ENCODE data around the gene ZNF76.

ZNF76 gene

GRCh38 chr6:35224720-35225119 lies 34.8 kb upstream of the ZNF76 start:
- H3K4me3 ChIP-seq (replicated peaks; ENCODE audit: low read depth, low read length), result no peak overlapping the region
- no peak for DNase-seq (ENCODE audit: low read depth)
- no peak for TF ChIP-seq CTCF (IDR thresholded peaks at IDR 0.05; ENCODE audit: low read length, missing control alignments)

- TF ChIP-seq CTCF (IDR thresholded peaks at IDR 0.05; ENCODE audit: low read length, missing control alignments), result no peak
- no peak for DNase-seq (ENCODE audit: low read depth)
- no peak overlapping the region for H3K4me3 ChIP-seq (replicated peaks; ENCODE audit: low read depth, low read length)
Measured at GRCh38 chr6:35228481-35228880, 31.1 kb upstream of the ZNF76 start.

- H3K4me3 ChIP-seq (replicated peaks; ENCODE audit: low read depth, low read length), result no peak overlapping the region
- TF ChIP-seq CTCF (IDR thresholded peaks at IDR 0.05; ENCODE audit: low read length, missing control alignments), result no peak
- DNase-seq (ENCODE audit: low read depth), result no peak
Measured at GRCh38 chr6:35229304-35229703, 30.2 kb upstream of the ZNF76 start.

DNA sequence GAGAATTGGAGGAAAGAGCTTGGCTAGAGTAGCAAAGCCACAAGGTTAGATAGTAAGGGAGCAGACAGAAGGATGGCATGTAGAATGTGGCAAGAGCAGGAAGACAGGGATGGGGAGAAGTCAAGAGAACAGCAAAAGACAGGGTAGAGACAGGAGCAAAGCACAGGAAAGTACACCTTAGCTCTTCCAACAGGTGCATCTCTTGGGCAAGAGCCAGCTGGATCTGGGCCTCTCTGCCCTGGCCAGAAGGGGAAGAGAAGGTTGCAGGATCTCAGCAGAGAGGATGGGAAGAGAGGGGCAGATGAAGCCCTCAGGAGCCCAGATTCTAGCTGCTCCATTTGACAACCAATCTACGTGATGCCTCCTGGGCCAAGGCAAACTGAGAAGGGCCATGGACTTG lies 29.0 kb upstream of the ZNF76 start:
- DNase-seq (ENCODE audit: low read depth), result no peak
- no peak for TF ChIP-seq CTCF (IDR thresholded peaks at IDR 0.05; ENCODE audit: low read length, missing control alignments)
- H3K4me3 ChIP-seq (replicated peaks; ENCODE audit: low read depth, low read length), result no peak overlapping the region

GRCh38 chr6:35230950-35231349 lies 28.6 kb upstream of the ZNF76 start:
- no peak overlapping the region for H3K4me3 ChIP-seq (replicated peaks; ENCODE audit: low read depth, low read length)
- peak; percentile 18 for DNase-seq (ENCODE audit: low read depth)
- TF ChIP-seq CTCF (IDR thresholded peaks at IDR 0.05; ENCODE audit: low read length, missing control alignments), result no peak

DNA sequence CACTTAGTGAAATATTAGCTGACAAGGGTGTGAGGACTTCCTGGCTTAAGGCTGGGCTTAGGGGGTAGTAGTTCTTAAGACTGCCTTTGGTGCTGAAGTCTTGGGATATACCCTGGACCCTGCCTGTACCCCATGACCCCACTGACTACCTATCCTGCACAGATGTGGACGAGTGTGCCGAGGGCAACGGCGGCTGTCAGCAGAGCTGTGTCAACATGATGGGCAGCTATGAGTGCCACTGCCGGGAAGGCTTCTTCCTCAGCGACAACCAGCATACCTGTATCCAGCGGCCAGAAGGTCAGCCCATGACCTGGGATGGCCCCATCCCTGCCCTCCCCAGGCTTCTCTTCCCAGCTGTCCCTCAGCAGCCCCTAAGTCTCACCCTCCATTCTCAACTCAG lies 28.0 kb upstream of the ZNF76 start:
- no peak for TF ChIP-seq CTCF (IDR thresholded peaks at IDR 0.05; ENCODE audit: low read length, missing control alignments)
- no peak for DNase-seq (ENCODE audit: low read depth)
- no peak overlapping the region for H3K4me3 ChIP-seq (replicated peaks; ENCODE audit: low read depth, low read length)

DNA sequence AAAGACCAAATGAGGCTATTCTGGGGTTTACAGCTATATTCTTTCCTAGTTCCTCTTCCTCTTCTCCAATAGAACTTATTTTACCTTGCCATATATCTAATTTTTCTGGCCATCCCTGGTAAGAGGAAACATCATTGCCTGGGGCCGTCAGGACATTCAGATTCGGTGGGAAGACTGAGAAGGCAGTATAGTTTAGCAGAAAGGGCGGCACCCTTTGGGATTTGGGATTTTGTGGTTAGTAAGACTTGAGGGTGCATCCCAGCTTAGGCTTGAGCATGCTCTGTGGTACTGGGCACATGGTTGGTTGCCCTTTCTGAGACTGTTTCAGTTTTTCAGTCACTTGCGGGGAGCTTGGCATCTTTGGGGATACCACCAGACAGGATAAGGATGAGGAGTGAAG lies 24.6 kb upstream of the ZNF76 start:
- no peak for TF ChIP-seq CTCF (IDR thresholded peaks at IDR 0.05; ENCODE audit: low read length, missing control alignments)
- no peak for DNase-seq (ENCODE audit: low read depth)
- no peak overlapping the region for H3K4me3 ChIP-seq (replicated peaks; ENCODE audit: low read depth, low read length)
